Activated CD4-positive, alpha-beta T cell treated with anti-CD3 and anti-CD28 coated beads, Interleukin-2, amount 10 ng/mL, durations not matched to agents 7 days and 5 days (primary cell): ENCODE data around the gene YJEFN3. TPM values are rescaled to one million over a fixed set of nuclear protein-coding genes. Genes with fewer than 3 reads are reported as not detected.
A peak's percentile ranks its signal among the peaks of the same experiment; 100 is the strongest.

Source experiments
- CTCF ChIA-PET: fragments of 350-600 bp; sonication (Branson Sonifier 250); formaldehyde crosslinking; loops from one replicate; lab custom pipeline; 2021; ENCODE audit warnings: antibody characterized with exemption; lab: Charles Lee
- POLR2A ChIA-PET: fragments of 350-600 bp; sonication (Branson Sonifier 250); formaldehyde crosslinking; loops from one replicate; lab custom pipeline; 2021; ENCODE audit warnings: antibody characterized with exemption; lab: Charles Lee
- DNase-seq: peaks from one replicate; pipeline ENCODE4 v3.0.0-alpha.2; 2020
- H3K27ac Mint-ChIP-seq: one replicate; pipeline ENCODE4 v1.8.0; 2021; ENCODE audit warnings: mild to moderate bottlenecking, moderate library complexity, mixed read lengths
- H3K27me3 Mint-ChIP-seq: one replicate; pipeline ENCODE4 v1.8.0; 2021; ENCODE audit warnings: mixed read lengths
- H3K36me3 Mint-ChIP-seq: one replicate; pipeline ENCODE4 v1.8.0; 2021; ENCODE audit warnings: low read depth, mixed read lengths
- H3K4me1 Mint-ChIP-seq: one replicate; pipeline ENCODE4 v1.8.0; 2021; ENCODE audit warnings: mixed read lengths
- H3K4me3 Mint-ChIP-seq: one replicate; pipeline ENCODE4 v1.8.0; 2021; ENCODE audit warnings: mild to moderate bottlenecking, moderate library complexity, mixed read lengths
- H3K9me3 Mint-ChIP-seq: one replicate; pipeline ENCODE4 v1.8.0; 2021; ENCODE audit warnings: mixed read lengths
- total RNA-seq, 2 experiments: library from RNA; stranded (reverse); gene quantifications; one replicate each; pipeline ENCODE4 v1.2.3, GENCODE V29; 2021

Gene YJEFN3
- total RNA-seq, 2 experiments from 2014 or later, result 12.8 to 13.2 TPM

DNA sequence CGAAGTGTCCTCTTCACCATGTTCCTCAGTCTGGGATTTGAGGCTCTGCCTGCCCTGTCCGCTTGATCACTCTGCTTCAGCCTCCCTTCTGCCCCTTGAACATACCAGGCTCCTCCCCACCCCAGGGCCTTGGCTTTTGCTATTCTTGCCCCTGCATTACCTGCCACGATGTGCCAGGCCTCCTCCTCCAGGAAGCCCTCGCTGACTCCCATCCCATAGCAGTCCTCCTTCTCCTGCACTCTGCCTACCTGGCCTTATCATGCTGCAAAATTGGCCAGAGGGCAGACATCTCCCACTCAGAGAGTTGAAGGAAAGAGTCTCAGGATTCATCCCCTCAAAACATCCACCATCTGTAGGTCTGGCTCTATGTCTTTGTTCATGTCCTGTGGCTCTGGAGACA, 2.2 kb downstream of the YJEFN3 start:
- no peaks in the 10 kb centered on the region for H3K9me3 Mint-ChIP-seq
- ChIA-PET POLR2A (no interaction called here), CTCF (interaction anchor here (0.6 to 2.4 kb wide), 5 partner anchors 10 to 756 kb away, joined by 3 to 11 read pairs (median 3); no protein-coding TSS in a partner anchor)
- H3K4me3 Mint-ChIP-seq, result no peak overlapping the region
- H3K27ac Mint-ChIP-seq, result no peak overlapping the region
- no peaks in the 10 kb centered on the region for H3K27me3 Mint-ChIP-seq
- peaks cover 20% of the 10 kb centered on the region for H3K4me1 Mint-ChIP-seq
- peaks cover 15% of the 10 kb centered on the region for H3K36me3 Mint-ChIP-seq
- DNase-seq, result no peak

DNA sequence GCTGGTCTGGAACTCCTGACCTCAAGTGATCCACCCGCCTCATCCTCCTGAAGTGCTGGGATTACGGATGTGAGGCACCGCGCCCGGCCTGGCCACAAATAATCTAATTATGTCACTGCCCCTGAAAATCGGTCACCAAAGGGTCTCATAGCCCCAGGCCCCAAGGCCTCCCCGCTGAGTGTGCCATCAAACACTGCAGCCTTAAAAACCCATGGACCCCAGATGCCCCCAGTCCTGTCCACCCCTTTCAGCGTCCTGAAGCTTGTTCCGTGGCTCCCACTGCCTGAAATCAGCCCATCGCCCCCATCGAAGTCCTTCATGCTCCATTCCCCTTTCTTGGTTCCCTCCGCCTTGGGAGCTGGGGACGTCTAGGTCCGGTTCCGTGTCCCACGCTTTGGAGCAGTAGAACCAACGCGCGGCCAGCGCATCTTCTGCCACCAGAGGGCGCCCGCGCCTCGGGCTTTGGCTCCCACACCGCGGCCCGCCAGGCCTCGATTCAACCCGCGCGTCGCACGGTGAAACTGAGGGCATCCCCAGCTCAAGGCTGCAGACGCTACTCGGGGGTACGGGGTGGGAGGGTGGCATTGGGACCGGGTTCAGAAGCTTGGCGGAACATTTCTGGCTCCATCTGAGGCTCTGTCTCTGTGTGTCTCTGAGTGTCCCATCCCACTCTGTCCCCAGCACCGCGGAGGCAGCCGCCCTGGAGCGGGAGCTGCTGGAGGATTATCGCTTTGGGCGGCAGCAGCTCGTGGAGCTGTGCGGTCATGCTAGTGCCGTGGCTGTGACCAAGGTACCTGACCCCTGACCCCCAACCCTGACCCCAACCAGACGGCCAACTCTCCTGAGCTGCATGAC, 3.5 kb downstream of the YJEFN3 start:
- POLR2A ChIA-PET, result interaction anchor here (0.8 kb wide), 1 partner anchor 96 kb away, joined by 4 read pairs; the partner anchor contains the start of gene LPAR2
- Mint-ChIP-seq H3K4me1 (peaks cover 15% of the 10 kb centered on the region), H3K27me3 (peaks cover 3% of the 10 kb centered on the region), H3K9me3 (no peaks in the 10 kb centered on the region), H3K4me3 (no peak overlapping the region), H3K36me3 (peaks cover 16% of the 10 kb centered on the region), H3K27ac (no peak overlapping the region)
- DNase-seq, result peak; percentile 85
- CTCF ChIA-PET, result interaction anchor here (0.5 to 3.1 kb wide), 28 partner anchors 9 to 1162 kb away, joined by 3 to 19 read pairs (median 4); partner anchors contain the start of genes GMIP, NDUFA13, TSSK6 and ZNF14

DNA sequence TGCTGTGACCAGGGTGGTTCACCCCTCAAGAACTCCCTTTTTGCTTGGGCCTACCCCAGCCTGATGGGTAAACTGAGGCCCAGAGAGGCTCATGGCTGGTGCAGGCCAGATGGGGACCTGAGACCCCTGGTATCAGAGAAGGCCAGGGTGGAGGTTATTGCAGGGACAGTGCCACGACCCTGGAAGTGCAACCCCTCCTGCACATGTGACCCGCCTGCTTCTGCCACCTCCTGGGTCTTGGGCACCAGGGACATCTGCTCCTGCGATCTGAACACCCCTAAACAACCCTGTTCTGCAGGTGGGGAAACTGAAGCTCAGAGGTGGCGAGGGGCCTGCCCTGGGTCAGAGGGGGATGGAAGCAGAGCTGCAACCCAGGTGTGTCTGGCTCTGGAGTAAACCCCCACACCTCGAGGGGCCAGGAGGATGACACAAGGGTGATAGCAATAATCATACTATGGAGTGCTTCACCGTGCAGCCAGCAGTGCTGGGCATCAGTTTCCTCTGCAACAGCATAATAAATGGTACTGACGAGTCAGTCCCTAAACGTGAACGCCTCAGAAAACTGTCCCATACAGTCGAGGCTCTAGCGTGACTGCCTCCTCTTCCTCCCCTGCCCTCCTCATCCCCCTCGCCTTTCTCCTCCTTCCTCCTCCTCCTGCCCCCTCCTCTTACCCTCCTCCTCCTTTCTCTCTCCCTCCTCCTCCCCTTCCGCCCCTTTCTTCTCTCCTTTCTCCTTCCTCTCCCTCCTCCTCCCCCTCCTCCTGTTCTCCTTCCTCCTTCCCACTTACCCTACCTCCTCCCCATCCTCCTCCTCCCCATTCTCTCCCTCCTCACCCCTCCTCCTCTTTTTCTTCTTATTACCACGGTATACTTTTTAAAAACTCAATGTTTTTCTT, 4.3 kb downstream of the YJEFN3 start:
- Mint-ChIP-seq H3K4me1 (peaks cover 19% of the 10 kb centered on the region), H3K36me3 (peaks cover 13% of the 10 kb centered on the region), H3K27me3 (peaks cover 7% of the 10 kb centered on the region), H3K27ac (no peak overlapping the region), H3K9me3 (no peaks in the 10 kb centered on the region), H3K4me3 (no peak overlapping the region)
- no peak for DNase-seq
- ChIA-PET CTCF (interaction anchor here (0.5 to 3.1 kb wide), 25 partner anchors 8 to 1161 kb away, joined by 3 to 19 read pairs (median 5); partner anchors contain the start of genes GMIP, NDUFA13, TSSK6 and ZNF14), POLR2A (interaction anchor here (0.8 kb wide), 1 partner anchor 95 kb away, joined by 4 read pairs; the partner anchor contains the start of gene LPAR2)

DNA sequence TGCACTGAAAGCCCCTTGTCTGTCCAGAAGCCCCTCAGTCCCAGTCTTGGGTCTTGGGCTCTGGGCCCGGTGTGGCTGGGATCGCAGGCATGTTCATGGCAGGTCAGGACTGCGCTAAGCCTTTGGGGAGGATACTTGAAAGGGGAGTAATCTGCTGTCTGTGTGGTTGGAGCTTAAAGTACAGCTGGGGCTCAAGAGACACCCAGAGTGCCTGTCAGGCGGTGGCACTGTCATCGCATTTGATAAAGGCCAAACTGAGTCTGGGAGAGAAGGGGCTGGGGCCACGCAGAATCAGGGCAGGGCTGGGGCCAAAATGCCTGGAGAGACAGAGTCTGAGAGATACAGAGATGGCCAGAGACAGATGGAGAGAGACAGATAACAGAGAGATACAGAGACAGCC, 5.1 kb downstream of the YJEFN3 start:
- CTCF ChIA-PET, result interaction anchor here (2.7 to 3.1 kb wide), 2 partner anchors 21 to 127 kb away, joined by 9 to 19 read pairs; no protein-coding TSS in a partner anchor
- Mint-ChIP-seq H3K9me3 (no peaks in the 10 kb centered on the region), H3K27ac (peak overlapping the region; percentile 20), H3K27me3 (peaks cover 12% of the 10 kb centered on the region), H3K36me3 (peaks cover 9% of the 10 kb centered on the region), H3K4me3 (no peak overlapping the region), H3K4me1 (peaks cover 24% of the 10 kb centered on the region)
- POLR2A ChIA-PET, result no interaction called here
- DNase-seq, result no peak

DNA sequence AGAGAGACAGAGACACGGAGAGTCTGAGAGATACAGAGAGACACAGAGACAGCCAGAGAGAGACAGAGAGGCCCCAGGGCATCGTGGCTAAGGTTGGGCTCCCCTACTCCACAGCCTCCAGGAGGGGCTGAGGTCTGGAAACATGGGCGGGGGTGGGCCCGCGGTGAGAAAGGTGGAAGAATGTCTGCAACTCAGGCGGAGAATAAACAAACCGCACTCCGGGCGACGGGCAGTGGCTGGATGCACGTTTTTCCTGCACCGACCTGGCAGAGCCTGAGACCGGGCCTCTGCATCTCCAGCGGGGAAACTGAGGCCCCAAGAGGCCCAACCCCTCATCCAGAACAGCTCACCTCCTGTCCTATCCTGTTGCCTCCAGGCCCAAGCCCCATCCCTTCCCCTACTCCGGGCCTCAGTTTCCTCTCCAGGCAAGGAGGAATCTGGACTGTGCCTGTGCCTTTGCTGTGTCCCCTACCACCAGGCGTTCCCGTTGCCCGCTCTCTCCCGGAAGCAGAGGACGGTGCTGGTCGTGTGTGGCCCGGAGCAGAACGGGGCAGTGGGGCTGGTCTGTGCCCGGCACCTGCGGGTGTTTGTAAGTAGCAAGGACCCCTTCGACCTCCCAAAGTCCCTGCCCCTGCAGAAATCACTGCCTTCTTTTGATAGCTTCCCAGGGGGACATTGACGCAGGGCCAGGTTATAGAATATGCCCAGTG, 6.0 kb downstream of the YJEFN3 start:
- H3K27ac Mint-ChIP-seq, result no peak overlapping the region
- H3K27me3 Mint-ChIP-seq, result peaks cover 20% of the 10 kb centered on the region

DNA sequence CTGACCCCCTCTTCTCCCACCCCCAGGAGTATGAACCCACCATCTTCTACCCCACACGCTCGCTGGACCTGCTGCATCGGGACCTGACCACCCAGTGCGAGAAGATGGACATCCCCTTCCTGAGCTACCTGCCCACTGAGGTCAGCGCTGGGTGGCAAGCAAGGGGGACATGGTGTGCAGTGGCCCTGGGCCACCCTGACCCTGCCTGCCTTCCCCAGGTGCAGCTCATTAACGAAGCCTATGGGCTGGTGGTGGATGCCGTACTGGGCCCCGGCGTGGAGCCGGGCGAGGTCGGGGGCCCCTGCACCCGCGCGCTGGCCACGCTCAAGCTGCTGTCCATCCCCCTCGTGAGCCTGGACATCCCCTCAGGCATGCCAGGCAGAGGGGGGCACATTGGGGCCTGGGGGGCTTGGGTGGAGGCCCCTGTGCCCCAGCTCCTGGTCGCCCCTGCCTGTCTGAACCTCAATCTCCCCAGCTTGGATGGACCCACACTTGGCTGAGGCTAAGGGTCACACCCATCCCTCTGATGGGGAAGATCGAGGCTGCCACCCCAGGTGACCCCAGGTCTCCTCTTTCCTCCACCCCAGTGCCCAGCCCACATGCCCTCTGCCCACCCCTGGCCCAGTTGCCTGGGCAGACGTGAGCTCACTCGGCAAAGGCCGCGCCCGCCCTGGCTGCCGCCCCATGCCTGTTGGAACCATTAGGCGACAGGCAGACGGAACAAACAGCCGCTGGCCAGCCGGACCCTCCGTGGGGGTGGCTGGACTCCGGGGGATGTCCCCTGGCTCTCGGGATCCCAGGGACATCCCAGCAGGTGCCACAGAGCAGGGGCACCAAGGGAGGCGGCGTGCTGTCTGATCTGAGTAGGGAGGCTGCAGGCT, 6.8 kb downstream of the YJEFN3 start:
- ChIA-PET CTCF (interaction anchor here (1.4 kb wide), 1 partner anchor 108 kb away, joined by 4 read pairs; the partner anchor contains the start of gene GMIP), POLR2A (no interaction called here)
- no peak overlapping the region for H3K27ac Mint-ChIP-seq
- peaks cover 7% of the 10 kb centered on the region for H3K36me3 Mint-ChIP-seq
- no peaks in the 10 kb centered on the region for H3K9me3 Mint-ChIP-seq
- H3K4me1 Mint-ChIP-seq, result peaks cover 29% of the 10 kb centered on the region
- DNase-seq, result no peak
- H3K4me3 Mint-ChIP-seq, result no peak overlapping the region
- peaks cover 21% of the 10 kb centered on the region for H3K27me3 Mint-ChIP-seq

More for the DNA sequence above, 6.0 kb downstream of the YJEFN3 start:
- ChIA-PET CTCF (interaction anchor here (1.4 kb wide), 1 partner anchor 109 kb away, joined by 4 read pairs; the partner anchor contains the start of gene GMIP), POLR2A (no interaction called here)
- no peak for DNase-seq
- no peak overlapping the region for H3K4me3 Mint-ChIP-seq
- no peaks in the 10 kb centered on the region for H3K9me3 Mint-ChIP-seq
- peaks cover 27% of the 10 kb centered on the region for H3K4me1 Mint-ChIP-seq
- H3K36me3 Mint-ChIP-seq, result peaks cover 7% of the 10 kb centered on the region

DNA sequence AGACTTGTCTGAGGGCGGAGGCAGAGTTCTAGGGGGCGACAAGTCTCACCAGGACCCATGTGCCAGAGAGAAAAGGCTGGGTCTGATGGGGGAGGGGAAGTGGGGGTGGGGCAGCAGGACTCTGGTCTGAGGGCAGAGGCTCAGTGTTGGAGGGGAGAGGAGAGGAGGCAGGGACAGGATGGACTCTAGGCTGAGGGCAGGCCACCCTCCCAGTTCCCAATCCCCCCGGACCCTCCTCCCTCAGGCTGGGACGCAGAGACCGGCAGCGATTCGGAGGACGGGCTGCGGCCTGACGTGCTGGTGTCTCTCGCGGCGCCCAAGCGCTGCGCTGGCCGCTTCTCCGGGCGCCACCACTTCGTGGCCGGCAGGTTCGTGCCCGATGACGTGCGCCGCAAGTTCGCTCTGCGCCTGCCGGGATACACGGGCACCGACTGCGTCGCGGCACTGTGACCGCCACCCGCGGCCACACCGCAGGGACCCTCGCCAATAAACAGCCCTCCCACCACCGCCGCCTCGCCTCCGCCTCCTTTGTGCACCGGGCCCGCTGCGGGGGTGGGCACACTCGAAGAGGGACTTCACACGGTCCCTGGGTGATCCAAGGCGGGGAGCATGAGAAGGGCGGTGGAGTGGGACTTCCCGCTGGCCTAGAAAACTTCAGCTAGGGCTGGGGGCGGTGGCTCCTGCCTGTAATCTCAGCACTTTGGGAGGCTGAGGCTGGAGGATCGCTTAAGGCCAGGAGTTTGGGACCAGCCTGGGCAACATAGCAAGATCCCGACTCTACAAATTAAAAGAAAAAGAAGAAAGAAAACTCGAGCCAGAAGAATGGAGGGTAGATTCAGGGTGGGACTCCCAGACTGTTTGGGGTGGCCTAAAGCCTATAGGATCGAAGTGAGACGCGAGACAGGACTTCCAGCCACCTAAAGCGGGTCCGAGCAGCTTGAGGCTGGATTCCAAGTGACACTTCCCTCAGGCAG, 8.7 kb downstream of the YJEFN3 start:
- H3K4me1 Mint-ChIP-seq, result peaks cover 37% of the 10 kb centered on the region
- ChIA-PET POLR2A (no interaction called here), CTCF (interaction anchor here (0.6 kb wide), 1 partner anchor 152 kb away, joined by 3 read pairs; no protein-coding TSS in a partner anchor)
- peak overlapping the region; percentile 31 for H3K27ac Mint-ChIP-seq
- DNase-seq, result no peak
- peaks cover 4% of the 10 kb centered on the region for H3K36me3 Mint-ChIP-seq
- no peak overlapping the region for H3K4me3 Mint-ChIP-seq
- H3K27me3 Mint-ChIP-seq, result peaks cover 24% of the 10 kb centered on the region
- no peaks in the 10 kb centered on the region for H3K9me3 Mint-ChIP-seq

DNA sequence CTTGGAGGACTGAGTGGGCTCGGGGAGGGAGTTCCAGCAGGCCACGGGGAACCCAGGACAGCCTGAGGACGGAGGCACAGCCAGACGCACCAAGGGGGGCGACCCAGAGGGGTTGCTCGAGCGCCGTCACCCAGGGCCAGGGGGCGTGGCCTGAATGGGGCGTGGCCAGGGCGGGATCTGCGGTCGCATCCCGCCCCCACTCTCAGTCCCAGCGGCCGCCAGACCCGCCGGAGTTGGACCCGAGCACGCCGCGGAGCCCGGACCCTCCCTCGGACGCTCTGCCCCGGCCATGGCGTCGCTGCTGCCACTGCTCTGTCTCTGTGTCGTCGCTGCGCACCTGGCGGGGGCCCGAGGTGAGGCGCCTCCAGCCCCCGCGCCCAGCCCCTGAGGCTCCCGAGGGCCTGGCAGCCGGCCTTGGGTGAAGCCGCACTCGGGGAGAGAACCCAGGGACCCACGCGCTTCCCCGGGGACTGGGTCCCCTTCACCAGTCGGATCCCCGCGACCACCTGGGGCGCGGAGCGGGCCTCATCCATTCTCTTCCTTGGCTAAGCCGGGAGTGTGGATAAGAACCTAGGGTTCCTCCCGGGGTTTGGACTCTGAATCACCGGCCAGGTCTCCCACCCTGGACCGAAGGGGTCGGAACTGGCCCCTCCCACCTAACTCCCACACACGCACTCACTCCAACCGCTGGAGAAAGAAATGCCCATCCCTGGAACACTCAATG, 9.5 kb downstream of the YJEFN3 start, which contains the start of gene CILP2:
TSS of gene CILP2 (plus strand) at position 205 of the 724 bp plus-strand sequence. CDS start at position 290, 85 bp downstream.
- H3K4me3 Mint-ChIP-seq, result no peak within 1 kb of the TSS

DNA sequence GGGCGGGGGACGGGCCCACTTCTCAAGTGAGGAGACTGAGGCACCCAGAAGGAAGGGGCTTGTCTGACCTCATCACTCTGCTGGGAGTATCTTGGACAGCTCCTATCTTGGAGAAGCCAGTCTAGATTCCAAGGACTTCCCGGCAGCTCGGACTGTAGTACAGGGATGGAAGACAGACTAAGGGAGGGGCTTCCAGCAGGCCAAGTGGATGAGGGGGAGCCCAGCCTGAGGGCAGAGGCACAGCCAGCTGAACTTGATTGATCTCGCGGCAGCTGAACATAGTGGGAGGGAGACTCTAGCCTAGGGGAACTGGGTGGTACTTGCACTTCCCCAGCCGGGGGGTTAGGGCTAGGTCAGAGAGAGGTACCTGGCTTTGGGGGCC, 10.1 kb downstream of the YJEFN3 start:
- Mint-ChIP-seq H3K4me3 (no peak overlapping the region), H3K27ac (no peak overlapping the region), H3K36me3 (peaks cover 4% of the 10 kb centered on the region), H3K9me3 (no peaks in the 10 kb centered on the region), H3K4me1 (peaks cover 34% of the 10 kb centered on the region), H3K27me3 (peaks cover 24% of the 10 kb centered on the region)
- ChIA-PET CTCF (interaction anchor here (0.6 to 1.1 kb wide), 3 partner anchors 9 to 41 kb away, joined by 3 to 5 read pairs (median 3); no protein-coding TSS in a partner anchor), POLR2A (no interaction called here)
- no peak for DNase-seq

More for the DNA sequence above, 9.5 kb downstream of the YJEFN3 start, which contains the start of gene CILP2:
- DNase-seq, result no peak
- ChIA-PET POLR2A (no interaction called here), CTCF (interaction anchor here (0.6 to 1.1 kb wide), 3 partner anchors 9 to 153 kb away, joined by 3 read pairs; no protein-coding TSS in a partner anchor)
- peaks cover 24% of the 10 kb centered on the region for H3K27me3 Mint-ChIP-seq
- H3K27ac Mint-ChIP-seq, result peak within 1 kb of the TSS; percentile 31
- H3K36me3 Mint-ChIP-seq, result peaks cover 4% of the 10 kb centered on the region
- H3K9me3 Mint-ChIP-seq, result no peaks in the 10 kb centered on the region
- peaks cover 37% of the 10 kb centered on the region for H3K4me1 Mint-ChIP-seq

DNA sequence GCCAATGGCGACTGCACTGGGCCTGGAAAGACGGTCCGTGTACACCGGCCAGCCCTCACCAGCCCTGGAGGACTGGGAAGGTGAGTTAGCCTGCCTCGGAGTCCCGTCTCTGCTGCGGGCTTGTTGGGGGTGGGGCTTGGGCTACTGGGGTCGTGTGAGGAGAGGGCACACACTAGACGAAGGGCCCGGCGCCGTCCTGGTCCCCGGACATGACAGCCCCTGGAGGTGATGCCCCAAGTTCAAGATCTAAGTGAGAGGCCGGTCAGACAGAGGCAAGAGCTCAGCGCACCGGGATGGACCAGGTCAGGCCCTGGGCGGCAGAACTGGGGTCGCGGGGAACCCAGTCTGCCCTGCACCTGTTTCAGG, 11.0 kb downstream of the YJEFN3 start:
- H3K27me3 Mint-ChIP-seq, result peaks cover 24% of the 10 kb centered on the region
- H3K4me1 Mint-ChIP-seq, result peaks cover 31% of the 10 kb centered on the region
- peaks cover 1% of the 10 kb centered on the region for H3K36me3 Mint-ChIP-seq
- POLR2A ChIA-PET, result no interaction called here
- no peak for DNase-seq
- no peaks in the 10 kb centered on the region for H3K9me3 Mint-ChIP-seq
- CTCF ChIA-PET, result interaction anchor here (0.7 kb wide), 1 partner anchor 74 kb away, joined by 3 read pairs; no protein-coding TSS in a partner anchor
- no peak overlapping the region for H3K4me3 Mint-ChIP-seq
- H3K27ac Mint-ChIP-seq, result no peak overlapping the region
